Esophagus muscularis mucosa (tissue), 4 donors: ENCODE results near the gene SLC25A1. TPM values are rescaled to one million over a fixed set of nuclear protein-coding genes. Genes with fewer than 3 reads are reported as not detected.

Source experiments
- DNase-seq: peaks from one replicate; pipeline ENCODE4 v3.0.0-alpha.2; 2017; ENCODE audit errors: extremely low spot score
- H3K27ac ChIP-seq, 4 donors: fragments of 200-600 bp; sonication (generic); replicated peaks in 1 of 4; 1 replicate in 3 of 4; 2 replicates in 1 of 4; pipeline ENCODE4 v1.5.1; 2016 to 2019; ENCODE audit warnings: mild to moderate bottlenecking in 1 of 4
- H3K27me3 ChIP-seq, 4 donors: fragments of 200-600 bp; sonication (generic); one replicate each; pipeline versions ENCODE4 v1.5.1 to v1.6.0; 2016 to 2019
- H3K36me3 ChIP-seq, 4 donors: fragments of 200-600 bp; sonication (generic); one replicate each; pipeline ENCODE4 v1.5.1; 2016 to 2019
- H3K4me1 ChIP-seq, 4 donors: fragments of 200-600 bp; sonication (generic); one replicate each; pipeline ENCODE4 v1.5.1; 2016 to 2019
- H3K4me3 ChIP-seq, 4 donors: fragments of 200-600 bp; sonication (generic); 1 replicate in 2 of 4; 2 replicates in 2 of 4; pipeline ENCODE4 v1.5.1; 2016 to 2019; ENCODE audit warnings: mild to moderate bottlenecking in 4 of 4, moderate library complexity in 1 of 4
- H3K9me3 ChIP-seq, 4 donors: fragments of 200-600 bp; sonication (generic); 1 replicate in 3 of 4; 2 replicates in 1 of 4; pipeline ENCODE4 v1.5.1; 2016 to 2019
- EP300 ChIP-seq: sonication (generic); formaldehyde crosslinking; IDR thresholded peaks from one replicate; pipeline ENCODE4 v1.6.1; 2017; ENCODE audit warnings: antibody characterized with exemption
- POLR2A ChIP-seq: fragments of 450-650 bp; IDR thresholded peaks from one replicate; pipeline ENCODE4 v1.6.1; 2017; ENCODE audit warnings: antibody characterized with exemption, moderate library complexity, mild to moderate bottlenecking, low read depth
- POLR2AphosphoS5 ChIP-seq, 2 donors: sonication (generic); formaldehyde crosslinking; IDR thresholded peaks; one replicate each; pipeline ENCODE4 v1.6.1; 2017; ENCODE audit warnings: antibody characterized with exemption in 2 of 2
- WGBS: methylation state at CpG from one replicate; pipeline ENCODE4 v1.1.5; 2018; 5-methylcytosine and 5-hydroxymethylcytosine counted together
- intact Hi-C: fragments of 100-400 bp; cut with DNase I; formaldehyde crosslinking; loops from one replicate; pipeline ENCODE4 v1.15.1; 2023
- total RNA-seq, 4 donors: library from RNA; depleted of rRNA; stranded (reverse); fragments of >200 nt; gene quantifications; one replicate each; pipeline versions ENCODE4 v1.1.0 to v1.2.1, GENCODE V29; 2016
- TF ChIP-seq, protein P1 (sequence below), 3 experiments: fragments of 200-600 bp in 2 of 3; fragments of 450-650 bp in 1 of 3; sonication (generic) in 2 of 3; IDR thresholded peaks; one replicate each; pipeline ENCODE4 v1.5.1; 2017 to 2019; ENCODE audit warnings: antibody characterized with exemption in 3 of 3, mild to moderate bottlenecking in 2 of 3, moderate library complexity in 1 of 3

Gene SLC25A1
- total RNA-seq, 4 donors from 2014 or later, result 57.3 to 88.9 (median 71.8) TPM

DNA sequence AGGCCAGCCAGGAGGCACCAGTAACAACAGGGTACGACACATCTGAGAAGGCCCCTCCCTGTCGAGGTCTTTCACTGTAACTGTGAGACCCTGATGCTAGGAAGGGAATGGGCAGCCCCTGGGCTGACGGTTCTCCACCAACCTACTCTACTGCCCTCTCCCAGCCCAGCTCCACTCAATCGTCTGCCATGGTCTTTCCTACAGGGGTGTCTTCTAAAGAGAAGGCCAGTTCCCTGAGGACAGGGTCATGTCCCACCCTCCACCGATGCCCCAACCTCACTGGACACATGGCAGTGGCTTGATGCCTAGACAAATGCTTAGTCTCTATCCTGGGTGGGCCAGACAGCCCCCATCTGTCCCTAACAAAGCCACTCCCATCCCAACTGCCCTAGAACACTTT, 46.0 kb upstream of the SLC25A1 start:
- DNase-seq, result no peak
- no peaks in the 10 kb centered on the region for H3K27me3 ChIP-seq
- intact Hi-C loops, result no loop called here
- no peaks in the 10 kb centered on the region for H3K9me3 ChIP-seq
- peaks cover 0 to 5% (median 0%) of the 10 kb centered on the region in 4 donors for H3K4me1 ChIP-seq
- TF ChIP-seq EP300 (no peak), POLR2AphosphoS5 (IDR thresholded peaks at IDR 0.05) (no peak), POLR2A (no peak)
- TF ChIP-seq, protein P1, sequence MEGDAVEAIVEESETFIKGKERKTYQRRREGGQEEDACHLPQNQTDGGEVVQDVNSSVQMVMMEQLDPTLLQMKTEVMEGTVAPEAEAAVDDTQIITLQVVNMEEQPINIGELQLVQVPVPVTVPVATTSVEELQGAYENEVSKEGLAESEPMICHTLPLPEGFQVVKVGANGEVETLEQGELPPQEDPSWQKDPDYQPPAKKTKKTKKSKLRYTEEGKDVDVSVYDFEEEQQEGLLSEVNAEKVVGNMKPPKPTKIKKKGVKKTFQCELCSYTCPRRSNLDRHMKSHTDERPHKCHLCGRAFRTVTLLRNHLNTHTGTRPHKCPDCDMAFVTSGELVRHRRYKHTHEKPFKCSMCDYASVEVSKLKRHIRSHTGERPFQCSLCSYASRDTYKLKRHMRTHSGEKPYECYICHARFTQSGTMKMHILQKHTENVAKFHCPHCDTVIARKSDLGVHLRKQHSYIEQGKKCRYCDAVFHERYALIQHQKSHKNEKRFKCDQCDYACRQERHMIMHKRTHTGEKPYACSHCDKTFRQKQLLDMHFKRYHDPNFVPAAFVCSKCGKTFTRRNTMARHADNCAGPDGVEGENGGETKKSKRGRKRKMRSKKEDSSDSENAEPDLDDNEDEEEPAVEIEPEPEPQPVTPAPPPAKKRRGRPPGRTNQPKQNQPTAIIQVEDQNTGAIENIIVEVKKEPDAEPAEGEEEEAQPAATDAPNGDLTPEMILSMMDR (IDR thresholded peaks at IDR 0.05), result no peak
- 79% methylated on average over 5 of the region's 5 CpGs for WGBS
- H3K27ac ChIP-seq, result no peak overlapping the region
- no peak overlapping the region for H3K4me3 ChIP-seq
- H3K36me3 ChIP-seq, result peaks cover 24 to 86% (median 64%) of the 10 kb centered on the region in 4 donors

DNA sequence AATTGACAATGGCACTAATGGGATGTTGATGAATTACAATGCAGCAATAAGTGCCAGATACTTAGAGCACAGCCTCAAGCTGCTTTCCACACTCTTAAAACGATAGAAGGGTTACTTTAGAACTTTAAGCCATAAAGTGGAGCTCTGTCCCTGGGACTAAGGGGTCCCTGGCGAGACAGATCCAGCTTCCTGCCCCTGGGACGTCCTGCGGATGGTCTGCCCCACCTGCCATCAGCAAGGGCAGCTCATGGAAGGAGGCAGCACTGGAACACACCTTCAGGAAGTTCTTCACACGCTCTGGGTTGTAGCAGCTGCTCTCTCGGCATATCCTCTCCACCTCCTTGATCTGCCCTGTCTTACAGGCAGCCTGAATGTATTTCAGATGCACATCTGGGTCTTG, 45.1 kb upstream of the SLC25A1 start:
- WGBS, result 96% methylated on average over 6 of the region's 6 CpGs
- H3K4me3 ChIP-seq, result no peak overlapping the region
- no peaks in the 10 kb centered on the region for H3K27me3 ChIP-seq
- no peak overlapping the region for H3K27ac ChIP-seq
- DNase-seq, result no peak
- H3K9me3 ChIP-seq, result no peaks in the 10 kb centered on the region
- intact Hi-C loops, result no loop called here
- TF ChIP-seq, protein P1 (IDR thresholded peaks at IDR 0.05), result no peak
- TF ChIP-seq POLR2AphosphoS5 (IDR thresholded peaks at IDR 0.05) (no peak), POLR2A (no peak), EP300 (no peak)
- H3K36me3 ChIP-seq, result peaks cover 20 to 81% (median 64%) of the 10 kb centered on the region in 4 donors
- peaks cover 0 to 6% (median 0%) of the 10 kb centered on the region in 4 donors for H3K4me1 ChIP-seq

DNA sequence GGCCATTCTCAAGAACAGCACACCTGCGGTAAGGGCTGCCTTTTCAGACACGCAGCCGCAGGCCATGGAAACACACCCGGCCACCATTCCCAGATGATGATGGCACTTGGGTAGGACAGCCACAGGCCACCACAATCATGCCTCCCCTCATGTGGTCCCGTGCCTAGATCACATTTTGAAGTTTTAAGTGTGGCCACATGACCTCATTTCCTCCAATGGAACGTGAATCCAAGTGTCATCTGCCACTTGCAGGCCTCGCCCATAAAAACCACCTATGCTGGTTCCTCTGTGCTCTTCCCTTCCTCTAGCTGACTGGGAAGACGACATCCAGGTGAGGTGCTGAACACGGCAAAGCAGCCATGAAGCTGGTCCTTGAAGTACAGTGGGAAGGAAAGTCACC, 44.6 kb upstream of the SLC25A1 start:
- WGBS, result 97% methylated on average over 8 of the region's 9 CpGs
- no peak for TF ChIP-seq POLR2AphosphoS5 (IDR thresholded peaks at IDR 0.05)
- TF ChIP-seq, protein P1 (IDR thresholded peaks at IDR 0.05), result no peak
- no peak for TF ChIP-seq POLR2A
- TF ChIP-seq EP300, result no peak
- Histone ChIP-seq H3K36me3 (peaks cover 20 to 76% (median 64%) of the 10 kb centered on the region in 4 donors), H3K9me3 (no peaks in the 10 kb centered on the region), H3K4me3 (no peak overlapping the region), H3K27me3 (no peaks in the 10 kb centered on the region), H3K4me1 (peaks cover 0 to 4% (median 0%) of the 10 kb centered on the region in 4 donors), H3K27ac (no peak overlapping the region)
- intact Hi-C loops, result no loop called here
- no peak for DNase-seq

DNA sequence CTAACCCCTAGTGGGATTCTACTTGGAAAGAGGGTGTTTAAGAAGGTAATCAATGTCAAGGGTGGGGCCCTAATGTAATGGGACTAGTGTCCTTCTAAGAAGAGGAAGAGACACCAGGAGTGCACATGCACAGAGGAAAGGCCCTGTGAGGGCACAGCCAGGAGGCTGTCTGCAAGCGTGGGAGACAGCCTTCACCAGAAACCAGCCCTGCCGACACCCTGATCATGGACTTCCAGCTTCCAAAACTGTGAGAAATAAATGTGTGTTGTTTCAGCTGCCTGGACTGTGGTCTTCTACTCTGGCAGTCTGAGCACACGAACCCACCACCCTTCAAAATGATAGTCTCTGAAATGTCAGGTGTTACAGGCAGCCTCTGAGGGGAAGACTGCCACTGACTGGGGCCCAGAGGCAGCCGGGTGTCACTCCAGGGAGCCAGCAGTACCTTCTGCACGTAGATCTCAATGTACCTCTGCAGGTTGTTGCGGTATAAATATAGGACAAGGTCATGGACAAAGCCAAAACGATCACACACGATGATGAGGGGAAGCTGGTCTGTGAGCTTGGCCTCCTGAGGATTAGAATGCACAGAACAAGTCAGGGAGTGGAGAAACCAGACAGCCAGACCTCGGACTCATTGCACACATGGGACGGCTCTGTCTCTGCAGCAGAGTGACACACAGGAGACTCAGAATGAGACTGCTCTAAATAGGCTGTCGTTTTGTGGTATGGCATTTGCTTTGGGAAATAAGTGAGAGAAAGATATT, 43.9 kb upstream of the SLC25A1 start:
- peaks cover 0 to 11% (median 2%) of the 10 kb centered on the region in 4 donors for H3K4me1 ChIP-seq
- TF ChIP-seq POLR2AphosphoS5 (IDR thresholded peaks at IDR 0.05) (no peak), POLR2A (no peak), EP300 (no peak)
- TF ChIP-seq, protein P1 (IDR thresholded peaks at IDR 0.05), result no peak
- peaks cover 20 to 72% (median 64%) of the 10 kb centered on the region in 4 donors for H3K36me3 ChIP-seq
- H3K27me3 ChIP-seq, result no peaks in the 10 kb centered on the region
- no peaks in the 10 kb centered on the region for H3K9me3 ChIP-seq
- no peak overlapping the region for H3K27ac ChIP-seq
- intact Hi-C loops, result no loop called here
- no peak for DNase-seq
- no peak overlapping the region for H3K4me3 ChIP-seq
- WGBS, result 93% methylated on average over 11 of the region's 11 CpGs
